Measurements from ENCODE around the gene USH2A.

USH2A gene, protein sequence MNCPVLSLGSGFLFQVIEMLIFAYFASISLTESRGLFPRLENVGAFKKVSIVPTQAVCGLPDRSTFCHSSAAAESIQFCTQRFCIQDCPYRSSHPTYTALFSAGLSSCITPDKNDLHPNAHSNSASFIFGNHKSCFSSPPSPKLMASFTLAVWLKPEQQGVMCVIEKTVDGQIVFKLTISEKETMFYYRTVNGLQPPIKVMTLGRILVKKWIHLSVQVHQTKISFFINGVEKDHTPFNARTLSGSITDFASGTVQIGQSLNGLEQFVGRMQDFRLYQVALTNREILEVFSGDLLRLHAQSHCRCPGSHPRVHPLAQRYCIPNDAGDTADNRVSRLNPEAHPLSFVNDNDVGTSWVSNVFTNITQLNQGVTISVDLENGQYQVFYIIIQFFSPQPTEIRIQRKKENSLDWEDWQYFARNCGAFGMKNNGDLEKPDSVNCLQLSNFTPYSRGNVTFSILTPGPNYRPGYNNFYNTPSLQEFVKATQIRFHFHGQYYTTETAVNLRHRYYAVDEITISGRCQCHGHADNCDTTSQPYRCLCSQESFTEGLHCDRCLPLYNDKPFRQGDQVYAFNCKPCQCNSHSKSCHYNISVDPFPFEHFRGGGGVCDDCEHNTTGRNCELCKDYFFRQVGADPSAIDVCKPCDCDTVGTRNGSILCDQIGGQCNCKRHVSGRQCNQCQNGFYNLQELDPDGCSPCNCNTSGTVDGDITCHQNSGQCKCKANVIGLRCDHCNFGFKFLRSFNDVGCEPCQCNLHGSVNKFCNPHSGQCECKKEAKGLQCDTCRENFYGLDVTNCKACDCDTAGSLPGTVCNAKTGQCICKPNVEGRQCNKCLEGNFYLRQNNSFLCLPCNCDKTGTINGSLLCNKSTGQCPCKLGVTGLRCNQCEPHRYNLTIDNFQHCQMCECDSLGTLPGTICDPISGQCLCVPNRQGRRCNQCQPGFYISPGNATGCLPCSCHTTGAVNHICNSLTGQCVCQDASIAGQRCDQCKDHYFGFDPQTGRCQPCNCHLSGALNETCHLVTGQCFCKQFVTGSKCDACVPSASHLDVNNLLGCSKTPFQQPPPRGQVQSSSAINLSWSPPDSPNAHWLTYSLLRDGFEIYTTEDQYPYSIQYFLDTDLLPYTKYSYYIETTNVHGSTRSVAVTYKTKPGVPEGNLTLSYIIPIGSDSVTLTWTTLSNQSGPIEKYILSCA (N-terminal part only)

GRCh38 chr1:216422821-216423520 lies at the start of gene USH2A:
USH2A (minus strand) TSS chr1:216423448; CDS start chr1:216422336, 1,112 bp downstream.
- DNase-seq, result no peak

DNA sequence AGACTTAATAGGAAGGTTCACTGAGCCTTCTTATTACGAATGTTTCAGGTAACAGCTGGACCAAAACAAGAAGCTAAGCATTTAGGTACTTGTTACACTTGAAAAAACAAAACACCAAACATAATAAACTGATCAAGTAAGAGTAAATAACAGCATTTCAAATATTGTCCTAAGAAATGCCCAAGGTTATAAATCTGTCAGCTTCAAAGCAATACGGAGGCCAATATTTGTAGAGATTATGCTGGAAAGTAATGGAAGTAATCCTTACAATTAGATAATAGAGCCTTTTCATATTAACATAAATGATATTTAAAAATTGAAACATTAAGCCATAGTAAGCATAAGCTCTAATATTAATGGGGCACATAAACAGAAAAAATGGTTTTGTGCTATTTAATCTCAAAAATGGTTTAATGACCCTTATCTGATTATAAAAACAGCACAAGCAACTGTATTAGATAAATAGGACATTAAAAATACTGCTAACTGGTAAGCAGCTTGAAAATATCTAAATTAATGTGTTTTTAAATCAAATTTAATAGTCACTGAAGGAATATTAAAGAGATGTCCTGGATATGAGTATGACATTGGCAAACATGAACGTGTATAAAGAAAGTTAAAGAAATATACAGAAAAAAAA lies 43.0 kb upstream of the USH2A start:
- DNase-seq, result no peak

DNA sequence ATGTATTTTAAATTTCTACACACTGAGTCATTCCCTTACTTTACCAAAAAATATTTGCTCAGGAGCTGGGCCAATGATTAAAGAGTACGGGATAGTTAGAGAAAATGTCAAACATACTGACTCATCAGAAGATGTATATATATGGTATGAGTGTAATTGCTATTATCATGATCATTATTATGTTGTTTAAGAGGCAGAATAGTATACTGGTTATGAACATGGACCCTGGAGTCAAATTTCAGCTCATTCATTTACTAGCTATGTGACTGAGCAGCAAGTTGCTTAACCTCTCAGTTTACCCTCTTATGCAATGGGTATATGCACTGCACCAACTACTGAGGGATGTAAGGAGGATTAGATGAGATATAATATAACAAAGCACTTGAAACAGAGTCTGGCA lies 41.2 kb upstream of the USH2A start:
- no peak for DNase-seq

GRCh38 chr1:216462066-216462775 lies 39.0 kb upstream of the USH2A start:
- DNase-seq, result no peak

DNA sequence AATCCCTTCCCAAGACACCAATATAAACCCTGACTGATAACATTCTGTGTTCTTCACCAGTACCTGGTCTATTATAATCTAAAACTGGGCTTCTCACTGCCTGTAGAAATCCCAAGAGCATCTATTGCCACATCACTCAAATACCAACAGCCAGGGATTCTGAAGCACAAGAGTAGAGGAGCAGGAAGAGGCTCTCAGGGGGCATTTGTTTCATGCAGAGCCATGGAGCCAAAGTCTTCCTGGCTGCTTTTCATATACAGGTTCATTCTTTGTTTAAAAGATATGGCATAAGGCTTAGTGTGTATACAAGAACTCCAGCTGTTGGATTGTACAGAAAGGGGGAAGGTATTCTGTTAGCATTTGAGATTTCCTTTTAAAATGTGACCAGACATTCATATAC lies 38.2 kb upstream of the USH2A start:
- DNase-seq, result no peak

DNA sequence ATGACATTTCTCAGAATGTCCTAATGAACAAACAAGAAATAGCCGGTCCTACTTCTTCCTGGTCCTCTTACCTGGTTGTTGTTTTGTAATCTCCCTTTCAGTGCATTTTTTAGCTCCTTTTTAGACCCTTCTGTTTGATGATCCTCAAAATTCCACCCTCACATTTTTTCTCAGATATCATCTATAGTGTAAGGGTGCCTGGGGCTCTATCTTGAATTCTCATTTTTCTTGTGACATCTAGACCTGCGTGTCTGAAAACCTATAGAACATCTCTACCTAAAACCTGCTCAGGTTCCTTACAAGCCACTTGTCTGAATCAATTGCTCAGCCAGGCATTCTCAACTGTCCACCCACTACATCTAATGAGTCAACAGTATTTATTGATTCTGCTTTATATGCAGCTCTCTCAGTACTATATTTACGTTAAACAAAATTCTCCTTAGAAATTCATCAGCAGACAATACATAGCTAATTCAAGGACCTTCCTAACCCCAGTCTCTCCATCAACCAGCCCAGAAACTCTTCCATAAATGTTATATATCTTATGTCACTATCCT lies 36.5 kb upstream of the USH2A start:
- no peak for DNase-seq

- no peak for DNase-seq
These were observed 35.6 kb upstream of the USH2A start for GRCh38 chr1:216458812-216459211.

- DNase-seq, result no peak
These were observed 34.1 kb upstream of the USH2A start for GRCh38 chr1:216457356-216457755.

DNA sequence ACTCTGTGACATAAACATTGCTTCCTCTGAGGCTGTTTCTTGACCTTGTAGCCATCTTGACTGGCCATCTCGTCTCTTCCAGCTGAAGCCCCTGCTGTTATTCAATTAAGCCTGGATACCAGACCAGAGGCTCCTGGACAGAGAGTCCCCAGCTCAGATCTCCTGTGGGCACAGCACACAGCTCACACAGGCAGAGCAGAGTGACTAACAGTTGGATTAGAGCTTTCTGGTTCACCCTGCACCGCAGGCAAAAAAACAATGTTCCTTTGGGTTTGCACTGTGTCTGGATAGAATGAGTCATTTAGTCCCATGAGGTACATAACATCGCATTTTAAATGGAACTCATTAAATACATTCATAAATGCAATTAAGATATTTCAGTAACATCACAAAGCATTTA lies 33.4 kb upstream of the USH2A start:
- no peak for DNase-seq

DNA sequence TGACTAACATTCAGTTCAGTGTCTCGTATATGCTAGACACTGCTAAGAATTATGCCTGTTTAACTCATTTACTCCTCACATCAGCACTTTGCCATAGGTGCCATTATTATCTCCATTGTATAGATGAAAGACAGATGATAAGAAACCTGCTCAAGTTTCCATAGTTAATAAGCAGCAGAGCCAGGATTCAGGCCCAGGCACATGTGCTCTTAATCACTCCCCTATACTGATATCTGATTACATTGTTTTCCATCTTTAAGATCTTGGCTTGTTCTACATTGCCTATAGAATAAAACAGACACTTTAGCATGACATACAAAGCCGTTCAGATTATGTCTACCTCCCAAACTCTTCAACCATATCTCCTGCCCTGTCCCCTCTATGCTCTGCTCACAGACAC lies 30.5 kb upstream of the USH2A start:
- no peak for DNase-seq

DNA sequence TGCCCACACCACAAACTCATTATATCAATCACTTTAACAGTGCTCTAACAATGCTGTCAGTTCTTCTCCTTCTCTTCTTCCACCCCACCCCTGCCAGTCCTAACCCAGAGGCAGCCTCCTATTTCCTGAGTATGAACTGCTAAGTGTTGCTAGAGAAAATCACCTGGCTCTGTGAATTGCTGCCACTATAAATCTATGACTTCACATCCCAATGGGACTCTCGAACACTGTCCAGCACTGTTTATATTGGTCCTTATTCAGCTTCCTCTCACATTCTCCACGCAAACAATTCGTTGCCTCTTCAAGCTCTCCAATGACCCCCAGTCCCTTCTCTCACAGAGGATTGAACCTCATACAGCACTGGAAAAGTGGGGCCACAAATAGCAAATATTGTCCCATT lies 27.0 kb upstream of the USH2A start:
- no peak for DNase-seq

GRCh38 chr1:216448011-216448510 lies 24.8 kb upstream of the USH2A start:
- no peak for DNase-seq

DNA sequence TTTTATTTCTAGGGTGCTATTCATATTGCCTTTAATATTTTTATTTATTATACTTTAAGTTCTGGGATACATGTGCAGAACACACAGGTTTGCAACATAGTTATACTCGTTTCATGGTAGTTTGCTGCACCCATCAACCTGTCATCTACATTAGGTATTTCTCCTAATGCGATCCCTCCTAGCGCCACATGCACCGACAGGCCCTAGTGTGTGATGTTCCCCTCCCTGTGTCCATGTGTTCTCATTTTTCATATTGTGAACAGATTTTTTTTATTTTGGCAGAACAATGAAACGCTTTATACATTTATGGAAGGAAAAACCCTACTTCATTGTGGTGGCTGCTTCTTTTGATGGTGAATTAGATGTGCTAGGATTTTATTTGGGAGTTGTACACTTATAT lies 14.4 kb upstream of the USH2A start:
- no peak for DNase-seq

DNA sequence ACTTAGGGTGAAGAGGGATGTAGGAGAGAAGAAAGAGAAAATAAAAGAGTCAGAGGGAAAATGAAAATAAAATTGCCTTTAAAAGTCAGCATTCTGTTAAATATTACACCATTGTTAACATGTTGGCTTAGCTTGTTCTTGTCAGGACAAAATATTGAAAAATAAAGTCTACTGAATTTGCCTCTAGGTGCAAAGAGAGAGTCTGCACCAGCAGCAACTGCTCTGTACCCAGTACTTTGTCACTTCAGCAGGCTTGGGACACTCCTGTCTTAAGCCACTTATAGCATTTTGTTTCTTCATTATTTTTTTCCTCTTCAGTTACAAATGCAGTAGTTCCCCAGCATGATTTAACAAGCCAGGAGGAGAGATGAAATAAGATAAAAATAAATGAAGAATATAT lies 11.0 kb upstream of the USH2A start:
- DNase-seq, result no peak

DNA sequence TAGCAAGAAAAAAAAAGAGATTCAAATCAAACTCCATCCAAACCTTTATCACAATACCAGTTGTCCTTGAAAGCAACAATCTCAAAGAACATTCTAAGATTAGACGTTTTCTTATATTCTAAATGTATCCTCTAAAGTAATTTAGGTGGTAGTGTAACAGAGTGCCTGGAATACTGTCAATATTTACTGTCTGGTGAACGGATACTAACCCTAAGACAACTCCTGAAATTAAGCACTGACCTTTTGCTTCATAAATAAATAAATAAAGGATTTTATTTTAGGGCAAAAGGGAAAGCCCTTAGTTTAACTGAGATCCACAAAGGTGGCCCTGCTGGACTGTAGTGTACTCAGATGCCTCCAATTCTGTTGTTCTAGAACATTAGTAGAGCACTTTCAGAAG lies 9.9 kb upstream of the USH2A start:
- DNase-seq, result no peak

- no peak for DNase-seq
These were observed 7.5 kb upstream of the USH2A start for GRCh38 chr1:216430744-216431143.

DNA sequence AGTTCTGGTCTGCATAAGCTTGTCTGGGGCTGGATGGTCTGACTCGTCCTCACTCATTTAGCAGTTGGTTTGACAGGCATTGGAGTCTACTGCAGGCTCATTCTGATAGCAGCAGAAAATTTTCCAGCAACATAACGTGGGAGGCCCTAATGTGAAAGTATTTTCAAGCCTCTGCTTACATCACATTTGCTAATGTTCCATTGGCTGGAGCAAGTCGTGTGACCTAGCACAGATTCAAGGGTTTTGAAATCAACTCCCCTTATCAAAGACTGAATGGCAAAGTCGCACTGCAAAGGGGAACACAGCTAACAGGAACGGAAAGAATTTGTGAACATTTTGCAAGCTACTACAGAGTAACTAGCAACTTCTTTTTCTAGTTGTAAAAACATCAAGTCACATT lies 2.3 kb upstream of the USH2A start:
- DNase-seq, result no peak

- DNase-seq, result no peak
These were observed 2.5 kb downstream of the USH2A start for GRCh38 chr1:216420746-216421145.

- DNase-seq, result no peak
These were observed 3.0 kb downstream of the USH2A start for GRCh38 chr1:216420263-216420662.

DNA sequence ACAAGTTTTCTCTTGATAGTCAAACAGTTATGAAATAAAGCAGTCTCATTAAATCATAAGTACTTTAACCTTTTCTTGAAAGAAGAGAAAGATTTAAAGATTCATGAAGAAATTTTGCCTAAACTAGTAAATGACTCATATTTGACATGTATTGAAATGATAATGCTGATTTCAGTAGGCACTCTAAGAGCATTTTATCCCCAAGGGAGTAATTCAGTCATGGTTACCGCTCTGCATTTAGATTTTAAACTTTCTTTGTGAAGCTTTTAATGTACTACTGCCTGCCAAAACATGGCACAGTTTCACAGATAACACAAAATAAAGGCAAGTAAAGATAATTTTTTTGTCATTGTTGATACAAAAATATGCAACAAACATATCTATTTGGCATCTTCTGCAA lies 6.8 kb downstream of the USH2A start:
- no peak for DNase-seq

- DNase-seq, result no peak
These were observed 13.2 kb downstream of the USH2A start for GRCh38 chr1:216410026-216410425.
